Heart left ventricle (tissue), 16 donors: Measurements from ENCODE around the gene OR4E2. TPM values are rescaled to one million over a fixed set of nuclear protein-coding genes. Genes with fewer than 3 reads are reported as not detected.

Experiments
- ATAC-seq, 4 donors: fragments of 200-7000 bp; cut with Tn5 transposase; one replicate each; pipeline ENCODE4 v1.9.1; 2020 to 2022; ENCODE audit warnings: moderate library complexity in 4 of 4, mild to moderate bottlenecking in 3 of 4, moderate number of reproducible peaks in 1 of 4
- DNase-seq, 5 donors: peaks; one replicate each; pipeline ENCODE4 v3.0.0-alpha.2; 2020
- H3K27ac ChIP-seq, 12 donors: fragments of 200-600 bp; sonication (generic) in 4 of 12; one replicate each; pipeline versions ENCODE4 v1.5.0 to v1.8.0; 2016 to 2022; ENCODE audit warnings: mild to moderate bottlenecking in 2 of 12
- H3K27me3 ChIP-seq, 9 donors: fragments of 200-600 bp; sonication (generic) in 2 of 9; one replicate each; pipeline versions ENCODE4 v1.5.1 to v1.8.0; 2016 to 2022; ENCODE audit warnings: mild to moderate bottlenecking in 3 of 9
- H3K36me3 ChIP-seq, 9 donors: fragments of 200-600 bp; sonication (generic) in 2 of 9; one replicate each; pipeline versions ENCODE4 v1.5.0 to v1.8.0; 2018 to 2022; ENCODE audit warnings: mild to moderate bottlenecking in 2 of 9
- H3K4me1 ChIP-seq, 12 donors: fragments of 200-600 bp; sonication (generic) in 4 of 12; one replicate each; pipeline versions ENCODE4 v1.5.0 to v1.8.0; 2016 to 2022; ENCODE audit warnings: mild to moderate bottlenecking in 3 of 12
- H3K4me3 ChIP-seq, 12 donors: fragments of 200-600 bp; sonication (generic) in 4 of 12; one replicate each; pipeline versions ENCODE4 v1.5.0 to v1.8.0; 2017 to 2022; ENCODE audit warnings: mild to moderate bottlenecking in 9 of 12, moderate library complexity in 4 of 12
- H3K9me3 ChIP-seq, 12 donors: fragments of 200-600 bp; sonication (generic) in 4 of 12; one replicate each; pipeline versions ENCODE4 v1.5.0 to v1.8.0; 2016 to 2022; ENCODE audit warnings: mild to moderate bottlenecking in 1 of 12
- CTCF ChIP-seq, 12 donors: fragments of 200-600 bp; sonication (generic) in 4 of 12; IDR thresholded peaks; one replicate each; pipeline versions ENCODE4 v1.5.0 to v1.8.0; 2018 to 2022; ENCODE audit warnings: antibody characterized with exemption in 12 of 12, mild to moderate bottlenecking in 5 of 12
- POLR2A ChIP-seq, 2 donors: fragments of 450-650 bp; IDR thresholded peaks; one replicate each; pipeline ENCODE4 v1.6.1; 2017; ENCODE audit warnings: antibody characterized with exemption in 2 of 2, mild to moderate bottlenecking in 2 of 2, moderate library complexity in 2 of 2
- WGBS, 4 donors: extraction: QIAGEN DNeasy Blood & Tissue Kit in 2 of 4; methylation state at CpG; one replicate each; pipeline versions ENCODE4 v1.1.5 to v1.1.7; 2013 to 2018; 5-methylcytosine and 5-hydroxymethylcytosine counted together
- intact Hi-C, 10 donors: fragments of 100-400 bp; cut with DNase I; formaldehyde crosslinking; loops; one replicate each; pipeline versions ENCODE4 v1.11.1 to v1.14.2; 2022
- polyA plus RNA-seq, 2 donors: library from polyadenylated mRNA; stranded (reverse); fragments of 200-250 nt; gene quantifications; one replicate each; pipeline ENCODE4 v1.2.3, GENCODE V29; 2013
- total RNA-seq, 9 donors: library from RNA; depleted of rRNA in 2 of 9; stranded (reverse); fragments of >200 nt in 2 of 9; fragmentation: NEBNext Ultra II Directional in 3 of 9; extraction: Animal tissue kit (Norgen Biotek cat#: 25700) in 3 of 9; gene quantifications; one replicate each; pipeline versions ENCODE4 v1.1.0 to v1.2.4, GENCODE V29; 2016 to 2023
- donor health status: ischemic (EF 13 %, LVEDD 7.1; RV severe dilation, severe dysfunction).
- donor health status: healthy with polysubstance abuse.
- donor health status: DM: no; HTN: yes; CAD: no.
- donor health status: DM: no; HTN: no; CAD: no.
- donor health status: ischemic (EF 25% LVEDD 6.9; RV normal size, moderate dysfunction).
- donor health status: ischemic (EF 25% LVEDD 5.7; RV mildly dilated, moderate dysfunction).
- donor health status: healthy.
- donor health status: DM: yes; HTN: yes; CAD: no.
- donor health status: ischemic (EF 35%, LVEDD 5.7; RV mildly dilated, moderate dysfunction).
- donor health status: nonischemic (EF 11% LVEDD 7.7; RV severe dilation, severe dysfunction).
- donor health status: DM: yes; HTN: yes; CAD: no.
- donor health status: PGD.
- donor health status: ischemic (EF 29% LVEDD 5.4; RV normal size, mild dysfunction).
- donor health status: nonischemic (EF 23%, LVEDD 6.1; RV moderate dilation, normal function).

The OR4E2 gene
- total and polyA plus RNA-seq, 11 donors = not detected

- TF ChIP-seq POLR2A (IDR thresholded peaks at IDR 0.05) (no peak), CTCF (IDR thresholded peaks at IDR 0.05) (no peak)
- H3K27ac ChIP-seq = no peak overlapping the region
- intact Hi-C loops = no loop called here
- no peaks in the 10 kb centered on the region for H3K36me3 ChIP-seq
- 57 to 72% (median 57%) methylated on average over 2 of the region's 2 CpGs for WGBS, 4 donors
- ATAC-seq (no peak), DNase-seq (no peak)
- no peak overlapping the region for H3K4me3 ChIP-seq
- peaks cover 0 to 10% (median 0%) of the 10 kb centered on the region in 9 donors for H3K27me3 ChIP-seq
- no peaks in the 10 kb centered on the region for H3K4me1 ChIP-seq
- peaks cover 0 to 9% (median 0%) of the 10 kb centered on the region in 12 donors for H3K9me3 ChIP-seq
Measured at GRCh38 chr14:21703357-21704326, 50.0 kb downstream of the OR4E2 start.

- TF ChIP-seq CTCF (IDR thresholded peaks at IDR 0.05) = no peak
- TF ChIP-seq POLR2A (IDR thresholded peaks at IDR 0.05) = no peak
- Histone ChIP-seq H3K27ac (no peak overlapping the region), H3K36me3 (no peaks in the 10 kb centered on the region), H3K27me3 (peaks cover 0 to 6% (median 0%) of the 10 kb centered on the region in 9 donors), H3K9me3 (peaks cover 0 to 12% (median 0%) of the 10 kb centered on the region in 12 donors), H3K4me1 (no peaks in the 10 kb centered on the region), H3K4me3 (no peak overlapping the region)
- intact Hi-C loops = no loop called here
- ATAC-seq (no peak), DNase-seq (no peak)
Measured at GRCh38 chr14:21704338-21704737, 50.7 kb downstream of the OR4E2 start.

- Histone ChIP-seq H3K27me3 (peaks cover 0 to 5% (median 0%) of the 10 kb centered on the region in 9 donors), H3K27ac (no peak overlapping the region), H3K36me3 (no peaks in the 10 kb centered on the region), H3K9me3 (peaks cover 0 to 6% (median 0%) of the 10 kb centered on the region in 12 donors), H3K4me3 (no peak overlapping the region), H3K4me1 (no peaks in the 10 kb centered on the region)
- TF ChIP-seq CTCF (IDR thresholded peaks at IDR 0.05) (peak; percentile 49 to 79 (median 68)), POLR2A (IDR thresholded peaks at IDR 0.05) (no peak)
- no peak for ATAC-seq
- intact Hi-C loops = no loop called here
- no peak for DNase-seq
- WGBS, 4 donors = 31 to 33% (median 32%) methylated on average over 3 of the region's 3 CpGs
Measured at GRCh38 chr14:21711360-21711961, 57.8 kb downstream of the OR4E2 start.

- H3K4me1 ChIP-seq = no peaks in the 10 kb centered on the region
- WGBS, 4 donors = 75 to 86% (median 83%) methylated on average over 2 of the region's 2 CpGs
- H3K27me3 ChIP-seq = peaks cover 0 to 5% (median 0%) of the 10 kb centered on the region in 9 donors
- intact Hi-C loops = no loop called here
- no peaks in the 10 kb centered on the region for H3K36me3 ChIP-seq
- no peak overlapping the region for H3K27ac ChIP-seq
- ATAC-seq = no peak
- H3K4me3 ChIP-seq = no peak overlapping the region
- H3K9me3 ChIP-seq = peaks cover 0 to 5% (median 0%) of the 10 kb centered on the region in 12 donors
- no peak for DNase-seq
- no peak for TF ChIP-seq CTCF (IDR thresholded peaks at IDR 0.05)
- no peak for TF ChIP-seq POLR2A (IDR thresholded peaks at IDR 0.05)
Measured at GRCh38 chr14:21712036-21712435, 58.4 kb downstream of the OR4E2 start.
